Uterus (tissue), 2 donors: ENCODE measurements around the gene SPATA46.

Source experiments
- POLR2A ChIP-seq, 2 donors: fragments of 450-650 bp; IDR thresholded peaks; one replicate each; pipeline ENCODE4 v1.6.1; 2016; ENCODE audit warnings: antibody characterized with exemption in 2 of 2, mild to moderate bottlenecking in 1 of 2, moderate library complexity in 1 of 2
- TF ChIP-seq, protein P1 (sequence below), 4 experiments: fragments of 200-600 bp in 2 of 4; fragments of 450-650 bp in 2 of 4; sonication (generic) in 2 of 4; IDR thresholded peaks; one replicate each; pipeline ENCODE4 v1.5.1; 2016 to 2019; ENCODE audit warnings: antibody characterized with exemption in 4 of 4, mild to moderate bottlenecking in 2 of 4, moderate library complexity in 1 of 4

- TF ChIP-seq, protein P1, sequence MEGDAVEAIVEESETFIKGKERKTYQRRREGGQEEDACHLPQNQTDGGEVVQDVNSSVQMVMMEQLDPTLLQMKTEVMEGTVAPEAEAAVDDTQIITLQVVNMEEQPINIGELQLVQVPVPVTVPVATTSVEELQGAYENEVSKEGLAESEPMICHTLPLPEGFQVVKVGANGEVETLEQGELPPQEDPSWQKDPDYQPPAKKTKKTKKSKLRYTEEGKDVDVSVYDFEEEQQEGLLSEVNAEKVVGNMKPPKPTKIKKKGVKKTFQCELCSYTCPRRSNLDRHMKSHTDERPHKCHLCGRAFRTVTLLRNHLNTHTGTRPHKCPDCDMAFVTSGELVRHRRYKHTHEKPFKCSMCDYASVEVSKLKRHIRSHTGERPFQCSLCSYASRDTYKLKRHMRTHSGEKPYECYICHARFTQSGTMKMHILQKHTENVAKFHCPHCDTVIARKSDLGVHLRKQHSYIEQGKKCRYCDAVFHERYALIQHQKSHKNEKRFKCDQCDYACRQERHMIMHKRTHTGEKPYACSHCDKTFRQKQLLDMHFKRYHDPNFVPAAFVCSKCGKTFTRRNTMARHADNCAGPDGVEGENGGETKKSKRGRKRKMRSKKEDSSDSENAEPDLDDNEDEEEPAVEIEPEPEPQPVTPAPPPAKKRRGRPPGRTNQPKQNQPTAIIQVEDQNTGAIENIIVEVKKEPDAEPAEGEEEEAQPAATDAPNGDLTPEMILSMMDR (IDR thresholded peaks at IDR 0.05): no peak
- no peak for TF ChIP-seq POLR2A (IDR thresholded peaks at IDR 0.05)
Measured at GRCh38 chr1:162373072-162373427, 3.6 kb downstream of the SPATA46 start.
